GM12865 (cell line): ENCODE measurements around the gene NCAM2.

Experiments used
- DNase-seq: peaks from one replicate; pipeline ENCODE4 v3.0.0; 2010; ENCODE audit warnings: low read depth
- H3K4me3 ChIP-seq: 2 replicates; pipeline ENCODE4 v1.5.1; 2011; ENCODE audit warnings: mild to moderate bottlenecking, low read depth, low read length, control low read depth
- CTCF ChIP-seq: IDR thresholded peaks from 2 replicates; pipeline ENCODE4 v1.5.1; 2011; ENCODE audit warnings: low read length, control low read depth, low read depth, inconsistent platforms; ENCODE audit not compliant: insufficient read depth; ENCODE audit errors: missing control alignments

NCAM2 gene

GRCh38 chr21:21039624-21040170 lies 41.5 kb downstream of the NCAM2 start:
- H3K4me3 ChIP-seq: no peak overlapping the region
- no peak for DNase-seq
- TF ChIP-seq CTCF: no peak

GRCh38 chr21:21045518-21045917 lies 47.3 kb downstream of the NCAM2 start:
- DNase-seq: no peak
- TF ChIP-seq CTCF: no peak
- H3K4me3 ChIP-seq: no peak overlapping the region

GRCh38 chr21:21046063-21046462 lies 47.9 kb downstream of the NCAM2 start:
- no peak overlapping the region for H3K4me3 ChIP-seq
- no peak for DNase-seq
- no peak for TF ChIP-seq CTCF

- no peak overlapping the region for H3K4me3 ChIP-seq
- DNase-seq: no peak
Measured at GRCh38 chr21:21051109-21052055, 53.2 kb downstream of the NCAM2 start.

GRCh38 chr21:21052672-21053071 lies 54.5 kb downstream of the NCAM2 start:
- no peak overlapping the region for H3K4me3 ChIP-seq
- no peak for TF ChIP-seq CTCF
- no peak for DNase-seq

More at GRCh38 chr21:21051109-21052055, 53.2 kb downstream of the NCAM2 start:
- no peak for TF ChIP-seq CTCF

- H3K4me3 ChIP-seq: no peak overlapping the region
- no peak for DNase-seq
- TF ChIP-seq CTCF: no peak
Measured at GRCh38 chr21:21057349-21058062, 59.3 kb downstream of the NCAM2 start.
